ENCODE data around the gene USP2.
A peak's percentile ranks its signal among the peaks of the same experiment; 100 is the strongest.

DNA sequence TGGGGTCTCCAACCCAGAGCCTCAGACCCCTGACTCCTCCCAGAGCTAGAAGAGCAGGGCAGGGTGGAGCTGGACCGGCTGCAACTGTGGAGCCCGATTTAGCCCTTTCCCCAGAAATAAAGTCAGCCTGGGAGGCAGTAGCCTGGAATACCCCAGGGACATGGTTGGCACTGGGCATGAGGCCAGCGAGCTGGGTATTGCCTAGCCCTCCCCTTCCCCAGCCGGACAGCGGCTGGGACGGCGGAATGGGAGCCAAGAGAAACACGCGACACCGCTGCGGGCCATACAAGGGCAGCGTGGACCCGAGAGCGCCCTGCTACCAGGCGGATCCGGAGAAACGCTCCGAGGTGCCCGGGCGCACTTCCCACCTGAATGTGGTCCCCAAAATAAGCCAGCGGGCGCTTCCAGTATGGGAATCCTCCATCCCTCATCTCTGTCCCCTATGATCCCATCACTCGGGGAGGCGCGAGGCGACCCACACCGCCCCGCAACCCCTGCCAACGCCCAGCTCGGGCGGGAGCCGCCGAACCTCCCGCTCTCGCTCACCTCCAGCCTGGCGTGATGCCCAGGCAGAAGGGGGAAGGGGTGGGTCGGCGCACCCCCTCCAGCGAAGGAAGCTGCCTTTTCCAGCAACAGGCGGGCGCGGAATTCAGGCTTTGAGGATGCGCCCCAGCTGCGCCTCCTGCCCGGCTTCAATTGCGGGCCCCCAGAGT is 65.3 kb downstream of the USP2 start:
- TF ChIP-seq, protein P1, sequence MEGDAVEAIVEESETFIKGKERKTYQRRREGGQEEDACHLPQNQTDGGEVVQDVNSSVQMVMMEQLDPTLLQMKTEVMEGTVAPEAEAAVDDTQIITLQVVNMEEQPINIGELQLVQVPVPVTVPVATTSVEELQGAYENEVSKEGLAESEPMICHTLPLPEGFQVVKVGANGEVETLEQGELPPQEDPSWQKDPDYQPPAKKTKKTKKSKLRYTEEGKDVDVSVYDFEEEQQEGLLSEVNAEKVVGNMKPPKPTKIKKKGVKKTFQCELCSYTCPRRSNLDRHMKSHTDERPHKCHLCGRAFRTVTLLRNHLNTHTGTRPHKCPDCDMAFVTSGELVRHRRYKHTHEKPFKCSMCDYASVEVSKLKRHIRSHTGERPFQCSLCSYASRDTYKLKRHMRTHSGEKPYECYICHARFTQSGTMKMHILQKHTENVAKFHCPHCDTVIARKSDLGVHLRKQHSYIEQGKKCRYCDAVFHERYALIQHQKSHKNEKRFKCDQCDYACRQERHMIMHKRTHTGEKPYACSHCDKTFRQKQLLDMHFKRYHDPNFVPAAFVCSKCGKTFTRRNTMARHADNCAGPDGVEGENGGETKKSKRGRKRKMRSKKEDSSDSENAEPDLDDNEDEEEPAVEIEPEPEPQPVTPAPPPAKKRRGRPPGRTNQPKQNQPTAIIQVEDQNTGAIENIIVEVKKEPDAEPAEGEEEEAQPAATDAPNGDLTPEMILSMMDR (IDR thresholded peaks at IDR 0.05) = no peak
- TF ChIP-seq POLR2A (IDR thresholded peaks at IDR 0.05) = peak in 1 of 2 donors; percentile 4
